ENCODE data around the gene STBD1.

The STBD1 gene

GRCh38 chr4:76305971-76306881 is at the start of gene STBD1:
TSS of gene STBD1 (plus strand) at chr4:76306733. CDS start at chr4:76306770, 37 bp downstream.
- 0 out of 2 replicates have a peak, but pooled peaks cover 7% of the 10 kb centered on the region for H3K4me1 ChIP-seq (ENCODE audit: control insufficient read depth, insufficient read depth, low read length)
- peak within 1 kb of the TSS; percentile 92 for H3K4me3 ChIP-seq (ENCODE audit: low read depth, low read length)
- H3K27ac ChIP-seq (ENCODE audit: low read depth, low read length) = no peak within 1 kb of the TSS
- peaks cover 17% of the 10 kb centered on the region for H3K27me3 ChIP-seq (ENCODE audit: control insufficient read depth, insufficient read depth, low read length)
- peaks cover 12% of the 10 kb centered on the region for H3K36me3 ChIP-seq (ENCODE audit: control insufficient read depth, insufficient read depth, low read length)
- H3K9ac ChIP-seq (ENCODE audit: low read depth, low read length) = peak within 1 kb of the TSS; percentile 53; the same call in 1 of the 2 replicates
- H3K9me3 ChIP-seq (ENCODE audit: control insufficient read depth, insufficient read depth, low read length) = no peaks in the 10 kb centered on the region

DNA sequence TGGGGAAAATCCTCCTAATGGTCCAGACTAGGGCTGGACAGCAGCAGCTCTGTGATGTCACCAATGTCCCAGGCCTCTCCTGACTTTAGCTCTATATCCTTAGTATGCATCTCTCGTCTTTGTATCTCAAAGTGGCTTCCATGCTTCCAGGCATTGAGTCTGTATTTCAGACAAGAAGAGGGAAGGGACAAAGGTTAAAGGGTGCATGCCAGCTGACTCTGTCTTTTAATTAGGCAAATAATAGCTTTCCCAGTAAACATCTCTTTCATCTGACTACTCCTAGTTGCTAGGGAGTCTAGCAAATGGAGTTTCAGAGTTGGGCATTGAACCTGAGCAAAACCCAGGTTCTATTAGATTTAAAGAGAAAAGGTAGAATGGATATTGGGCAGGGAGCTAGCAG is 49.6 kb upstream of the STBD1 start:
- Histone ChIP-seq H3K36me3 (ENCODE audit: control insufficient read depth, insufficient read depth, low read length) (no peaks in the 10 kb centered on the region), H3K4me1 (ENCODE audit: control insufficient read depth, insufficient read depth, low read length) (no peaks in the 10 kb centered on the region), H3K27ac (ENCODE audit: low read depth, low read length) (no peak overlapping the region), H3K27me3 (ENCODE audit: control insufficient read depth, insufficient read depth, low read length) (peaks cover 12% of the 10 kb centered on the region), H3K4me3 (ENCODE audit: low read depth, low read length) (no peak overlapping the region), H3K9ac (ENCODE audit: low read depth, low read length) (no peak overlapping the region), H3K9me3 (ENCODE audit: control insufficient read depth, insufficient read depth, low read length) (no peaks in the 10 kb centered on the region)

- H3K9me3 ChIP-seq (ENCODE audit: control insufficient read depth, insufficient read depth, low read length) = no peaks in the 10 kb centered on the region
- no peaks in the 10 kb centered on the region for H3K36me3 ChIP-seq (ENCODE audit: control insufficient read depth, insufficient read depth, low read length)
- peaks cover 5% of the 10 kb centered on the region; the same call in 1 of the 2 replicates for H3K27me3 ChIP-seq (ENCODE audit: control insufficient read depth, insufficient read depth, low read length)
- H3K27ac ChIP-seq (ENCODE audit: low read depth, low read length) = no peak overlapping the region
- H3K4me1 ChIP-seq (ENCODE audit: control insufficient read depth, insufficient read depth, low read length) = no peaks in the 10 kb centered on the region
- H3K4me3 ChIP-seq (ENCODE audit: low read depth, low read length) = no peak overlapping the region
- H3K9ac ChIP-seq (ENCODE audit: low read depth, low read length) = no peak overlapping the region
These were observed 48.7 kb upstream of the STBD1 start for GRCh38 chr4:76257824-76258223.

DNA sequence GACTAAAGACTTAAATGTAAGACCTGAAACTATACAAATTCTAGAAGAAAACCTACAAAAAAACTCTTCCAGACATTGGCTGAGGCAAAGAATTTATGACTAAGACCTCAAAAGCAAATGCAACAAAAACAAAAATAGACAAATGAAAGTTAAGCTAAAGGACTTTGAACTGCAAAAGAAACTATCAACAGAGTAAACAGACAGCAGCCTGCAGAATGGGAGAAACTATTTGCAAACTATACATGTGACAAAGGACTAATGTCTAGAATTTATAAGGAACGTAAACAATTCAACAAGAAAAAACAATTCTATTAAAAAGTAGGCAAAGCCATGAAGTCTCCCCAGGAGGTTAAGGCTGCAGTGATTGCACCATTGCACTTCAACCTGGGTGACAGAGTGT is 46.0 kb upstream of the STBD1 start:
- H3K4me3 ChIP-seq (ENCODE audit: low read depth, low read length) = no peak overlapping the region
- no peaks in the 10 kb centered on the region for H3K4me1 ChIP-seq (ENCODE audit: control insufficient read depth, insufficient read depth, low read length)
- no peak overlapping the region for H3K9ac ChIP-seq (ENCODE audit: low read depth, low read length)
- no peaks in the 10 kb centered on the region for H3K27me3 ChIP-seq (ENCODE audit: control insufficient read depth, insufficient read depth, low read length)
- no peaks in the 10 kb centered on the region for H3K9me3 ChIP-seq (ENCODE audit: control insufficient read depth, insufficient read depth, low read length)
- no peak overlapping the region for H3K27ac ChIP-seq (ENCODE audit: low read depth, low read length)
- H3K36me3 ChIP-seq (ENCODE audit: control insufficient read depth, insufficient read depth, low read length) = no peaks in the 10 kb centered on the region

DNA sequence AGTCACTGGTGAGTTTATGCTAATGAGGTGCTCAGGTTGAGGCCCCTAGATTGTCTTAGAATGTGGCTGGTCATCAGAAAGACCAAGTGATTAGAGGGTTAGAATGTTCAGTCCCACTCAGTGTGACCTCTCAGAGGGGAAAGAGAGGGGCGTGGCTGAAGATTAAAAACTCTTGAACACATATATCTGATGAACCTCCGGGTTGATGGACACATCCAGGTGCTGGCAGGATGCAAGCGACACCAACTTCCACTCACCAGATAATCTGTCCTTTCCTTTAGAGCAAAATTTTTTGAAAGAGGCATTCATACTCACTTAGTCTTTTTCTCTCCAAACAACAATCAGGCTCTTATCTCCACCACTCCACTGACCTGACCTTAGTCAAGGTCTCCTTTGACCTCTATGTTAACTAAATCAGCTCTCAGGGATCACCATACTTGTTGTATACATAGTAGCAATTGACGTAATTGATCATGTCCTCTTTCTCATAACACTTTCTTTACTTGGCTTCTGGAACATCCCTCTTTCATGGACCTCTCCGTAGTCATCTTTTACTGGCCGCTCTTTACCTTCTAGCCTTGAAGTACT is 40.8 kb upstream of the STBD1 start:
- no peaks in the 10 kb centered on the region for H3K4me1 ChIP-seq (ENCODE audit: control insufficient read depth, insufficient read depth, low read length)
- H3K9me3 ChIP-seq (ENCODE audit: control insufficient read depth, insufficient read depth, low read length) = no peaks in the 10 kb centered on the region
- H3K36me3 ChIP-seq (ENCODE audit: control insufficient read depth, insufficient read depth, low read length) = no peaks in the 10 kb centered on the region
- no peak overlapping the region for H3K4me3 ChIP-seq (ENCODE audit: low read depth, low read length)
- H3K9ac ChIP-seq (ENCODE audit: low read depth, low read length) = no peak overlapping the region
- H3K27ac ChIP-seq (ENCODE audit: low read depth, low read length) = no peak overlapping the region
- no peaks in the 10 kb centered on the region for H3K27me3 ChIP-seq (ENCODE audit: control insufficient read depth, insufficient read depth, low read length)

- Histone ChIP-seq H3K9me3 (ENCODE audit: control insufficient read depth, insufficient read depth, low read length) (no peaks in the 10 kb centered on the region), H3K4me3 (ENCODE audit: low read depth, low read length) (no peak overlapping the region), H3K4me1 (ENCODE audit: control insufficient read depth, insufficient read depth, low read length) (no peaks in the 10 kb centered on the region), H3K36me3 (ENCODE audit: control insufficient read depth, insufficient read depth, low read length) (no peaks in the 10 kb centered on the region), H3K9ac (ENCODE audit: low read depth, low read length) (no peak overlapping the region), H3K27ac (ENCODE audit: low read depth, low read length) (no peak overlapping the region), H3K27me3 (ENCODE audit: control insufficient read depth, insufficient read depth, low read length) (no peaks in the 10 kb centered on the region)
These were observed 39.9 kb upstream of the STBD1 start for GRCh38 chr4:76266627-76267026.

DNA sequence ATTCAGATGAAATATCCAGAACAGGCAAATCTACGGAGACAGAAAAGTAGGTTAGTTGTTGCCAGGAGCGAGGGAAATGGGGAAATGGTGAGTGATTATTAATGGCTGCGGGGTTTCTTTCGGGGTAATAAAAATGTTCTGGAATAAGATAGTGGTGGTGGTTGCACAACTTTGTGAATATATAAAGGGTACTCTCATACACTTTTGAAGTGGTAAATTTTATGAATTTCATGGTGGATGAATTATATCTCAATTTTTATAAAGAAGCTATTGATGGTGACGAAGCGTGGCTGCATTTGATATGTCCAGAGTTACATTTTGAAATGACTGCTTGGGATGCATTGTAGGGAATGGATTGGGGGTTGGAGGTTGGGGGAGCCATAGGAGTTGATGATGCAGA is 38.7 kb upstream of the STBD1 start:
- Histone ChIP-seq H3K9ac (ENCODE audit: low read depth, low read length) (no peak overlapping the region), H3K27ac (ENCODE audit: low read depth, low read length) (no peak overlapping the region), H3K27me3 (ENCODE audit: control insufficient read depth, insufficient read depth, low read length) (no peaks in the 10 kb centered on the region), H3K36me3 (ENCODE audit: control insufficient read depth, insufficient read depth, low read length) (no peaks in the 10 kb centered on the region), H3K4me3 (ENCODE audit: low read depth, low read length) (no peak overlapping the region), H3K9me3 (ENCODE audit: control insufficient read depth, insufficient read depth, low read length) (no peaks in the 10 kb centered on the region), H3K4me1 (ENCODE audit: control insufficient read depth, insufficient read depth, low read length) (no peaks in the 10 kb centered on the region)

DNA sequence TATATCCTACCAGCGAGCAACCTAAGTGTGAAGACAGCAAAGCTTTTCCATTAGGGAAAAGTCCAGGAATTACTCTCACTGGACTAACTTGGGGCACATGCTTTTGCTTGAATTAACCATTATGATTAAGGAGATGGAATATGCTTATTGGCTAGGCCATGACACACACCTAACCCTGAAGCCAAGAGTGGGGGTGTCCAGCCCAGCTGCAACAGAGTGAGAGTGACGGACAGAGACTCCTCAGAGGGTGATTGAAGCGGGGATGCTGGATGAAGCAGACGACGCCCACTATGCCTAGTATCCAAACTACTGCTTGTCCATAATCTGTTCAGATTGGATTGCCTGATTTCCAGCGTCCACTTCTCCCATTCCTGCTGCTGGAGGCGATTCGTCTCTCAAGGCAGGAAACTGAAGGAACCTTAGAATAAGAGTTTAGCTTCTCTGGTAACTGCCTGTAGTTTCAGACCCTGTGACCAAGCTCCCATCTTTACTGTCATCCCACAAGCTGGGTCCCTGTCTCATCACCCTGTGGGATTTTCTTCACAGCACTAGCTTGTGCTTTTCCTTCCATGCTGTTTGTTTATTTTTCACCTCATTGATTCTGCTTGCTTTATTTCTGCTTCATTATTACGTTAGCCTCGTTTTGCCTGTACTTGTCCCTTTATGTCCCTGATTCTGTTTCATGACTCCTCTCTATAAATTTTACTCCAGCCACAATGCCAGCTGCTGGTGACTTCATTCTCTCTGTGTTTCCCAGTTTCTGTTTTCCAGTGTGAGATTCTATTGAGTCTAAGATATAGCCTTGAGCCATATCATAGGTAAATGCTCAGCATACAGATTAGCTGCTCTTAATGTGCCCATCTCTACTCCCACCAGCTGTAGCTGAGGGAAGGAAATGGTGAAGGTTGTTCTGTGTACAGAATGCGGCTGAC is 36.0 kb upstream of the STBD1 start:
- H3K9me3 ChIP-seq (ENCODE audit: control insufficient read depth, insufficient read depth, low read length) = no peaks in the 10 kb centered on the region
- H3K4me3 ChIP-seq (ENCODE audit: low read depth, low read length) = no peak overlapping the region
- no peak overlapping the region for H3K27ac ChIP-seq (ENCODE audit: low read depth, low read length)
- no peaks in the 10 kb centered on the region for H3K27me3 ChIP-seq (ENCODE audit: control insufficient read depth, insufficient read depth, low read length)
- H3K9ac ChIP-seq (ENCODE audit: low read depth, low read length) = no peak overlapping the region
- H3K36me3 ChIP-seq (ENCODE audit: control insufficient read depth, insufficient read depth, low read length) = no peaks in the 10 kb centered on the region
- no peaks in the 10 kb centered on the region for H3K4me1 ChIP-seq (ENCODE audit: control insufficient read depth, insufficient read depth, low read length)

- Histone ChIP-seq H3K9me3 (ENCODE audit: control insufficient read depth, insufficient read depth, low read length) (no peaks in the 10 kb centered on the region), H3K36me3 (ENCODE audit: control insufficient read depth, insufficient read depth, low read length) (no peaks in the 10 kb centered on the region), H3K9ac (ENCODE audit: low read depth, low read length) (no peak overlapping the region), H3K27me3 (ENCODE audit: control insufficient read depth, insufficient read depth, low read length) (no peaks in the 10 kb centered on the region), H3K27ac (ENCODE audit: low read depth, low read length) (no peak overlapping the region), H3K4me3 (ENCODE audit: low read depth, low read length) (no peak overlapping the region), H3K4me1 (ENCODE audit: control insufficient read depth, insufficient read depth, low read length) (no peaks in the 10 kb centered on the region)
These were observed 35.3 kb upstream of the STBD1 start for GRCh38 chr4:76271248-76271647.

- H3K4me1 ChIP-seq (ENCODE audit: control insufficient read depth, insufficient read depth, low read length) = no peaks in the 10 kb centered on the region
- H3K27ac ChIP-seq (ENCODE audit: low read depth, low read length) = no peak overlapping the region
These were observed 34.5 kb upstream of the STBD1 start for GRCh38 chr4:76272073-76272472.

More at GRCh38 chr4:76272073-76272472, 34.5 kb upstream of the STBD1 start:
- Histone ChIP-seq H3K4me3 (ENCODE audit: low read depth, low read length) (no peak overlapping the region), H3K36me3 (ENCODE audit: control insufficient read depth, insufficient read depth, low read length) (no peaks in the 10 kb centered on the region), H3K9me3 (ENCODE audit: control insufficient read depth, insufficient read depth, low read length) (no peaks in the 10 kb centered on the region), H3K27me3 (ENCODE audit: control insufficient read depth, insufficient read depth, low read length) (no peaks in the 10 kb centered on the region), H3K9ac (ENCODE audit: low read depth, low read length) (no peak overlapping the region)

Measured in HUES48 (cell line).